T-cell (primary cell): Measurements from ENCODE around the gene SPTB. TPM values are rescaled to one million over a fixed set of nuclear protein-coding genes. Genes with fewer than 3 reads are reported as not detected.

ENCODE experiments used
- ATAC-seq, 4 experiments: fragments of 200-7000 bp in 3 of 4; fragments of 150-1000 bp in 1 of 4; cut with Tn5 transposase; replicated peaks in 1 of 4; 1 replicate in 3 of 4; 2 replicates in 1 of 4; pipeline ENCODE4 v1.10.0; 2021; ENCODE audit warnings: moderate library complexity in 3 of 4, mild to moderate bottlenecking in 2 of 4, moderate number of reproducible peaks in 1 of 4
- CTCF ChIA-PET, 2 donors: fragments of 300-600 bp; sonication (Branson Sonifier 250); formaldehyde crosslinking; loops; one replicate each; lab custom pipeline; 2022; ENCODE audit warnings: antibody characterized with exemption in 2 of 2; lab: Charles Lee
- POLR2A ChIA-PET, 2 donors: fragments of 300-600 bp; sonication (Branson Sonifier 250); formaldehyde crosslinking; loops; one replicate each; lab custom pipeline; 2022; ENCODE audit warnings: antibody characterized with exemption in 2 of 2; lab: Charles Lee
- DNase-seq, 35 experiments: peaks; one replicate each; pipeline versions ENCODE4 v3.0.0 to v3.0.0-alpha.2; 2013 to 2023
- H3K27ac ChIP-seq: one replicate; pipeline ENCODE4 v1.5.1; 2013; ENCODE audit warnings: low read length
- H3K27me3 ChIP-seq, 2 experiments: replicated peaks in 1 of 2; 1 replicate in 1 of 2; 2 replicates in 1 of 2; pipeline versions ENCODE4 v1.6.1 to v1.7.0; 2013; ENCODE audit warnings: low read length in 1 of 2, mixed read lengths in 1 of 2; ENCODE audit not compliant: control insufficient read depth in 2 of 2, insufficient read depth in 2 of 2; ENCODE audit errors: extremely low read depth in 1 of 2
- H3K36me3 ChIP-seq, 2 donors: 1 replicate in 1 of 2; 2 replicates in 1 of 2; pipeline versions ENCODE4 v1.6.1 to v1.7.0; 2013; ENCODE audit warnings: low read length in 1 of 2; ENCODE audit not compliant: control insufficient read depth in 2 of 2, insufficient read depth in 1 of 2; ENCODE audit errors: extremely low read depth in 1 of 2
- H3K4me1 ChIP-seq, 2 experiments: 1 replicate in 1 of 2; 2 replicates in 1 of 2; pipeline versions ENCODE4 v1.6.1 to v1.7.0; 2013; ENCODE audit warnings: low read length in 2 of 2, mixed read lengths in 1 of 2; ENCODE audit not compliant: insufficient read depth in 2 of 2, control insufficient read depth in 1 of 2; ENCODE audit errors: extremely low read depth in 1 of 2
- H3K4me3 ChIP-seq, 2 donors: 1 replicate in 1 of 2; 2 replicates in 1 of 2; pipeline versions ENCODE4 v1.5.1 to v1.7.0; 2013; ENCODE audit warnings: mild to moderate bottlenecking in 2 of 2, low read length in 1 of 2, moderate library complexity in 1 of 2; ENCODE audit not compliant: control insufficient read depth in 1 of 2; ENCODE audit errors: extremely low read depth in 1 of 2
- H3K9me3 ChIP-seq: 2 replicates; pipeline ENCODE4 v1.7.0; 2013
- H3K27ac Mint-ChIP-seq, 2 donors: one replicate each; pipeline ENCODE4 v1.8.0; 2020 to 2021; ENCODE audit warnings: mild to moderate bottlenecking in 2 of 2, mixed read lengths in 2 of 2
- H3K27me3 Mint-ChIP-seq, 2 donors: one replicate each; pipeline ENCODE4 v1.8.0; 2021 to 2022; ENCODE audit warnings: mixed read lengths in 2 of 2
- H3K36me3 Mint-ChIP-seq: one replicate; pipeline ENCODE4 v1.8.0; 2021; ENCODE audit warnings: mixed read lengths
- H3K4me1 Mint-ChIP-seq, 3 donors: one replicate each; pipeline ENCODE4 v1.8.0; 2020 to 2022; ENCODE audit warnings: mixed read lengths in 3 of 3, mild to moderate bottlenecking in 1 of 3
- H3K4me3 Mint-ChIP-seq, 3 donors: one replicate each; pipeline ENCODE4 v1.8.0; 2020 to 2022; ENCODE audit warnings: mild to moderate bottlenecking in 3 of 3, mixed read lengths in 3 of 3, moderate library complexity in 3 of 3
- H3K9me3 Mint-ChIP-seq, 3 donors: one replicate each; pipeline ENCODE4 v1.8.0; 2020 to 2022; ENCODE audit warnings: mixed read lengths in 3 of 3
- WGBS: methylation state at CpG from one replicate; pipeline ENCODE4 v1.1.5; 2013; ENCODE audit warnings: missing lambda C conversion rate; ENCODE audit not compliant: insufficient coverage; 5-methylcytosine and 5-hydroxymethylcytosine counted together
- total RNA-seq, 35 experiments: library from RNA in 6 of 35; stranded (reverse) in 6 of 35; fragments of 120-200 nt in 1 of 35; gene quantifications; one replicate each; pipeline versions ENCODE4 v1.2.1 to v1.2.4 and lab custom pipeline; 2013 to 2026

The SPTB gene
- total RNA-seq, 5 donors from 2014 or later (not counting 1 experiment from before 2014, with no cell fraction given): 0.07 to 0.13 (median 0.09) TPM

- no peak for ATAC-seq
- no peak for DNase-seq
- 93% methylated on average over 5 of the region's 7 CpGs for WGBS
- ChIA-PET POLR2A (no interaction called here), CTCF (interaction anchor here in 1 of 2 donors (0.5 kb wide), 1 partner anchor 437 kb away, joined by 4 read pairs; no protein-coding TSS in a partner anchor)
- peak overlapping the region; percentile 94 to 96 for H3K27ac Mint-ChIP-seq
- peaks cover 63 to 98% (median 85%) of the 10 kb centered on the region in 3 donors for H3K4me1 Mint-ChIP-seq
- H3K9me3 Mint-ChIP-seq: no peaks in the 10 kb centered on the region
- H3K27me3 Mint-ChIP-seq: no peaks in the 10 kb centered on the region
- Histone ChIP-seq H3K27ac (peak overlapping the region; percentile 26), H3K27me3 (no peaks in the 10 kb centered on the region), H3K4me3 (no peak overlapping the region), H3K9me3 (no peaks in the 10 kb centered on the region), H3K36me3 (no peaks in the 10 kb centered on the region), H3K4me1 (peaks cover 24 to 96% of the 10 kb centered on the region in 2 experiments)
- no peaks in the 10 kb centered on the region for H3K36me3 Mint-ChIP-seq
- no peak overlapping the region for H3K4me3 Mint-ChIP-seq
These were observed 159.6 kb downstream of the SPTB start for GRCh38 chr14:64720131-64720576.

- Histone ChIP-seq H3K36me3 (no peaks in the 10 kb centered on the region), H3K4me1 (peaks cover 19 to 97% of the 10 kb centered on the region in 2 experiments), H3K4me3 (no peak overlapping the region), H3K9me3 (no peaks in the 10 kb centered on the region), H3K27ac (peak overlapping the region; percentile 26), H3K27me3 (no peaks in the 10 kb centered on the region)
- Mint-ChIP-seq H3K27me3 (no peaks in the 10 kb centered on the region), H3K4me3 (no peak overlapping the region), H3K9me3 (no peaks in the 10 kb centered on the region), H3K4me1 (peaks cover 59 to 98% (median 86%) of the 10 kb centered on the region in 3 donors), H3K27ac (peak overlapping the region; percentile 94 to 96), H3K36me3 (no peaks in the 10 kb centered on the region)
- ChIA-PET CTCF (interaction anchor here in 1 of 2 donors (0.5 kb wide), 1 partner anchor 438 kb away, joined by 4 read pairs; no protein-coding TSS in a partner anchor), POLR2A (no interaction called here)
- 89% methylated on average over 6 of the region's 7 CpGs for WGBS
- DNase-seq (no peak), ATAC-seq (no peak)
These were observed 160.1 kb downstream of the SPTB start for GRCh38 chr14:64719601-64720000.

GRCh38 chr14:64718762-64719161, 160.9 kb downstream of the SPTB start:
- H3K9me3 Mint-ChIP-seq: peaks cover 0 to 3% (median 0%) of the 10 kb centered on the region in 3 donors
- H3K4me3 Mint-ChIP-seq: no peak overlapping the region
- H3K4me3 ChIP-seq: no peak overlapping the region
- CTCF ChIA-PET: interaction anchor here in 1 of 2 donors (1.4 kb wide), 1 partner anchor 22 kb away, joined by 3 read pairs; no protein-coding TSS in a partner anchor
- 90% methylated on average over 6 of the region's 7 CpGs for WGBS
- H3K4me1 ChIP-seq: peaks cover 11 to 94% of the 10 kb centered on the region in 2 experiments
- peaks cover 2% of the 10 kb centered on the region for H3K9me3 ChIP-seq
- DNase-seq (no peak), ATAC-seq (no peak)
- POLR2A ChIA-PET: no interaction called here
- no peaks in the 10 kb centered on the region for H3K36me3 ChIP-seq
- H3K27me3 Mint-ChIP-seq: no peaks in the 10 kb centered on the region
- H3K36me3 Mint-ChIP-seq: peaks cover 3% of the 10 kb centered on the region
- peak overlapping the region; percentile 85 for H3K27ac Mint-ChIP-seq
- H3K27ac ChIP-seq: peak overlapping the region; percentile 24
- no peaks in the 10 kb centered on the region for H3K27me3 ChIP-seq
- peaks cover 56 to 97% (median 82%) of the 10 kb centered on the region in 3 donors for H3K4me1 Mint-ChIP-seq

- H3K9me3 ChIP-seq: peaks cover 2% of the 10 kb centered on the region
- ChIA-PET POLR2A (interaction anchor here in 1 of 2 donors (0.6 kb wide), 1 partner anchor 13 kb away, joined by 5 read pairs; the partner anchor contains the start of gene PLEKHG3), CTCF (interaction anchor here in 1 of 2 donors (1.4 kb wide), 1 partner anchor 21 kb away, joined by 3 read pairs; no protein-coding TSS in a partner anchor)
- peaks cover 9 to 85% of the 10 kb centered on the region in 2 experiments for H3K4me1 ChIP-seq
- H3K4me1 Mint-ChIP-seq: peaks cover 48 to 96% (median 75%) of the 10 kb centered on the region in 3 donors
- no peak overlapping the region for H3K4me3 Mint-ChIP-seq
- peaks cover 3% of the 10 kb centered on the region for H3K36me3 Mint-ChIP-seq
- WGBS: 79% methylated on average over 5 of the region's 6 CpGs
- peak overlapping the region; percentile 85 for H3K27ac Mint-ChIP-seq
- peaks cover 3 to 10% (median 8%) of the 10 kb centered on the region in 3 donors for H3K9me3 Mint-ChIP-seq
- no peak for DNase-seq
- no peak overlapping the region for H3K27ac ChIP-seq
- H3K4me3 ChIP-seq: no peak overlapping the region
- H3K27me3 Mint-ChIP-seq: no peaks in the 10 kb centered on the region
- no peak for ATAC-seq
- no peaks in the 10 kb centered on the region for H3K36me3 ChIP-seq
- H3K27me3 ChIP-seq: no peaks in the 10 kb centered on the region
These were observed 161.8 kb downstream of the SPTB start for GRCh38 chr14:64717870-64718269.

- Mint-ChIP-seq H3K4me3 (no peak overlapping the region), H3K27ac (peak overlapping the region; percentile 50 to 84), H3K9me3 (peaks cover 7 to 15% (median 13%) of the 10 kb centered on the region in 3 donors), H3K36me3 (peaks cover 3% of the 10 kb centered on the region), H3K27me3 (no peaks in the 10 kb centered on the region), H3K4me1 (peaks cover 35 to 94% (median 65%) of the 10 kb centered on the region in 3 donors)
- Histone ChIP-seq H3K4me1 (peaks cover 2 to 72% of the 10 kb centered on the region in 2 experiments), H3K27ac (no peak overlapping the region), H3K4me3 (no peak overlapping the region), H3K27me3 (no peaks in the 10 kb centered on the region), H3K36me3 (no peaks in the 10 kb centered on the region), H3K9me3 (peaks cover 5% of the 10 kb centered on the region)
- ChIA-PET CTCF (no interaction called here), POLR2A (interaction anchor here in 1 of 2 donors (0.6 kb wide), 1 partner anchor 96 kb away, joined by 3 read pairs; no protein-coding TSS in a partner anchor)
- no peak for ATAC-seq
- 91% methylated on average over 18 of the region's 22 CpGs for WGBS
- no peak for DNase-seq
These were observed 163.9 kb downstream of the SPTB start for GRCh38 chr14:64715628-64716412.

GRCh38 chr14:64715146-64715627, 164.5 kb downstream of the SPTB start:
- Histone ChIP-seq H3K9me3 (peaks cover 5% of the 10 kb centered on the region), H3K27me3 (no peaks in the 10 kb centered on the region), H3K4me1 (peaks cover 2 to 72% of the 10 kb centered on the region in 2 experiments), H3K36me3 (no peaks in the 10 kb centered on the region), H3K27ac (no peak overlapping the region), H3K4me3 (no peak overlapping the region)
- no peak for DNase-seq
- Mint-ChIP-seq H3K36me3 (peaks cover 3% of the 10 kb centered on the region), H3K4me1 (peaks cover 29 to 94% (median 63%) of the 10 kb centered on the region in 3 donors), H3K9me3 (peaks cover 7 to 15% (median 13%) of the 10 kb centered on the region in 3 donors), H3K27ac (peak overlapping the region; percentile 50 to 84), H3K4me3 (no peak overlapping the region), H3K27me3 (no peaks in the 10 kb centered on the region)
- POLR2A ChIA-PET: no interaction called here
- 100% methylated on average over 2 of the region's 4 CpGs for WGBS
- no peak for ATAC-seq
- CTCF ChIA-PET: no interaction called here
